HG02938 (cell line): Measurements from ENCODE around the gene RCC2.
"Not testable (repeated sequence)": the region's sequence is repeated elsewhere in the genome, so short reads cannot be mapped to it uniquely, and the experiment has no call there.

Source experiments
- ATAC-seq: cut with Tn5 transposase; IDR thresholded peaks from one replicate; pipeline ENCODE4 v1.9.1; 2021; ENCODE audit warnings: mild to moderate bottlenecking, moderate library complexity; ENCODE audit not compliant: unreplicated experiment

RCC2 gene

GRCh38 chr1:17422461-17422860 is 17.0 kb downstream of the RCC2 start:
- no peak for ATAC-seq

GRCh38 chr1:17420391-17420918 is 19.0 kb downstream of the RCC2 start:
- ATAC-seq: no peak

GRCh38 chr1:17419626-17420328 is 19.7 kb downstream of the RCC2 start:
- no peak for ATAC-seq

- no peak for ATAC-seq
These were observed 23.1 kb downstream of the RCC2 start for GRCh38 chr1:17416389-17416788.

GRCh38 chr1:17414022-17414421 is 25.5 kb downstream of the RCC2 start:
- no peak for ATAC-seq

- no peak for ATAC-seq
These were observed 27.2 kb downstream of the RCC2 start for GRCh38 chr1:17412093-17412870.

- no peak for ATAC-seq
These were observed 30.1 kb downstream of the RCC2 start for GRCh38 chr1:17409391-17409811.

- not testable (repeated sequence) for ATAC-seq
These were observed 31.5 kb downstream of the RCC2 start for GRCh38 chr1:17407786-17408514.

GRCh38 chr1:17406760-17407475 is 32.6 kb downstream of the RCC2 start:
- ATAC-seq: not testable (repeated sequence)

GRCh38 chr1:17405898-17406759 is 33.3 kb downstream of the RCC2 start:
- ATAC-seq: no peak

GRCh38 chr1:17404820-17405219 is 34.7 kb downstream of the RCC2 start:
- no peak for ATAC-seq

- no peak for ATAC-seq
These were observed 35.3 kb downstream of the RCC2 start for GRCh38 chr1:17404034-17404684.

- no peak for ATAC-seq
These were observed 36.4 kb downstream of the RCC2 start for GRCh38 chr1:17403081-17403480.

GRCh38 chr1:17401841-17402240 is 37.6 kb downstream of the RCC2 start:
- ATAC-seq: no peak

- ATAC-seq: no peak
These were observed 38.6 kb downstream of the RCC2 start for GRCh38 chr1:17400725-17401341.

GRCh38 chr1:17397910-17398695 is 41.4 kb downstream of the RCC2 start:
- no peak for ATAC-seq

- ATAC-seq: no peak
These were observed 46.2 kb downstream of the RCC2 start for GRCh38 chr1:17393230-17393629.

GRCh38 chr1:17392199-17392740 is 47.2 kb downstream of the RCC2 start:
- no peak for ATAC-seq
